Fibroblast of the aortic adventitia (primary cell): ENCODE results near the gene ACADVL. TPM values are rescaled to one million over a fixed set of nuclear protein-coding genes. Genes with fewer than 3 reads are reported as not detected.
"Not testable (repeated sequence)": the region's sequence is repeated elsewhere in the genome, so short reads cannot be mapped to it uniquely, and the experiment has no call there.

Source experiments
- DNase-seq: peaks from one replicate; pipeline ENCODE4 v3.0.0-alpha.2; 2010; ENCODE audit warnings: low read depth
- H3K4me3 ChIP-seq: 2 replicates; pipeline ENCODE4 v1.5.1; 2011; ENCODE audit warnings: low read depth, mild to moderate bottlenecking, control low read depth, low read length, moderate library complexity
- CTCF ChIP-seq: IDR thresholded peaks from 2 replicates; pipeline ENCODE4 v1.5.1; 2011; ENCODE audit warnings: mild to moderate bottlenecking, low read length, control low read depth, inconsistent platforms; ENCODE audit not compliant: insufficient read depth
- total RNA-seq: library from RNA; depleted of rRNA; stranded (reverse); fragments of >200 nt; gene quantifications from 2 replicates; pipeline ENCODE4 v1.2.3, GENCODE V29; 2012; ENCODE audit warnings: low replicate concordance

ACADVL gene
- 136 and 210 TPM in 2 replicates for total RNA-seq

- H3K4me3 ChIP-seq, result peak within 1 kb of the TSS; percentile 81
- DNase-seq, result peak; percentile 86
- no peak for TF ChIP-seq CTCF
Observed at GRCh38 chr17:7219812-7220592, at the start of gene ACADVL, which contains the start of gene DLG4. Gene ACADVL, plus strand, starts transcription at chr17:7219938. Its CDS starts 47 bp downstream, at chr17:7219985. Gene DLG4, minus strand, starts transcription at chr17:7219836.

- H3K4me3 ChIP-seq, DNase-seq: not testable (repeated sequence)
Observed at GRCh38 chr17:7172522-7173191, 47.1 kb upstream of the ACADVL start.

- TF ChIP-seq CTCF, result no peak
- H3K4me3 ChIP-seq, result no peak overlapping the region
- DNase-seq, result no peak
Observed at GRCh38 chr17:7173687-7174602, 45.8 kb upstream of the ACADVL start.

- H3K4me3 ChIP-seq, result no peak overlapping the region
- TF ChIP-seq CTCF, result no peak
- no peak for DNase-seq
Observed at GRCh38 chr17:7174603-7175326, 45.0 kb upstream of the ACADVL start.

GRCh38 chr17:7175330-7175733 lies 44.4 kb upstream of the ACADVL start:
- DNase-seq, result no peak
- H3K4me3 ChIP-seq, result no peak overlapping the region
- no peak for TF ChIP-seq CTCF

- no peak for TF ChIP-seq CTCF
- H3K4me3 ChIP-seq, result no peak overlapping the region
- no peak for DNase-seq
Observed at GRCh38 chr17:7176107-7176840, 43.5 kb upstream of the ACADVL start.
